Fibroblast of skin of scalp (primary cell): ENCODE measurements around the gene SGK2. TPM values are rescaled to one million over a fixed set of nuclear protein-coding genes. Genes with fewer than 3 reads are reported as not detected.

Experiments used
- DNase-seq: peaks from one replicate; pipeline ENCODE4 v3.0.0-alpha.2; 2013
- polyA plus RNA-seq, 2 experiments: library from polyadenylated mRNA; unstranded; fragments of 120-200 nt; gene quantifications; one replicate each; pipeline ENCODE4 v1.2.1, GENCODE V29; 2013; ENCODE audit not compliant: insufficient read length in 2 of 2

Gene SGK2
- 0.14 TPM for polyA plus RNA-seq (2013, experiment 1 of 2; ENCODE audit: insufficient read length)
- polyA plus RNA-seq (2013, experiment 2 of 2; ENCODE audit: insufficient read length) = 0.47 TPM

DNA sequence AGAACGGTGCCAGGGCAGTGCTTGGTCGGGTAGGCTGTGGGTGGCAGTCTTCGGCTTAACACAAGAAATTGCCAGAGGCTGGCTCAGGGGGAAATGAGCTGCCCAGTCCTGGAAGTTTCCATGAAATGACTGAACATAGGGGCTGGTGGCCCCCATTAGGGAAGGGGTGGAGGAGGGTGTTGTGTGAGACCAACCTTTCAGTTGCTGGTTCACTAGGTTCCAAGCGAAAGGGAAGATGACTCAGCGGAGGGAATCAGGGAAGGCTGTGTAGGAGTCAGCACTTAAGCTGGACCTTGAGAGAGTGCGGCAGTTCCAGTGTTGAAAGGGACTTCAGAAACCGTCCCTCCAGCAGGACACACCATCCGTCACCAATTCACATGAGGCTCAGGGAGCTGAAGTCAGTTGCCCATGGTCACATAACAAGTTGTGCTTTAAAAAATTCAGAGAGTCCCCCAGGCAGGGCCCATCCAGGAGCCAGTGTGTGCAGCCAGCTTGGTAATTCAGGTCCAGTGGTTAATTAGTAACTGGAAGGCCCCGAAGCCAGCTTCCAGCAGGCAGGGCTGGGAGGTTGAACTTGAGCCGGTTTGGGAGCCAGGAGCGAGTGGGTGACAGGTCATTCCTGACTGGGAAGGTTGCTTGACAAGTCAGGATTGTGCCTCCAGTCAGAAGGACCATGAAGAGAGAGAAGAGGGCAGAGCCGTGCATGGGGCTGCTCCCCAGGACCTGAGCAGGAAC, at the start of gene SGK2:
Gene SGK2, plus strand, starts transcription at position 616 of the 735 bp plus-strand sequence. CDS start 7,469 bp downstream, outside the sequence.
- DNase-seq = no peak

DNA sequence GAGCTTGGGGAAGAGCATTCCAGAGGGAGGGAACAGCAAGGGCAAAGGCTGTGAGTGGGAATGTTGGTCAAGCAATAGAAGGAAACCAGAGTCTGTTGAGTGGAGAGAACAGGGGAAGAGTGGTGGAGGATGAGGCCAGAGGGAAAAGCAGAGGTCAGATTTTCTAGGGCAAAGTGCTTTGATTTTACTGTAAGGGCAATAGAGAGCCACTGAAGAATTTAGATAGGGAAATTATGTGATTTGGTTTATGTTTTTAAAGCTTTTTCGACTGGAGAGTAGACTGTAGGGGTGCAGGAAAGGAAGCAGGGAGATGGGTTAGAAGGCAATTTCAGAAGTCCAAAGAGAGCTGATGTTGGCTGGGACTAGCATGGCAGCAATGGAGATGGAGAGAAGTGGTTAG, 46.9 kb upstream of the SGK2 start:
- DNase-seq = no peak

DNA sequence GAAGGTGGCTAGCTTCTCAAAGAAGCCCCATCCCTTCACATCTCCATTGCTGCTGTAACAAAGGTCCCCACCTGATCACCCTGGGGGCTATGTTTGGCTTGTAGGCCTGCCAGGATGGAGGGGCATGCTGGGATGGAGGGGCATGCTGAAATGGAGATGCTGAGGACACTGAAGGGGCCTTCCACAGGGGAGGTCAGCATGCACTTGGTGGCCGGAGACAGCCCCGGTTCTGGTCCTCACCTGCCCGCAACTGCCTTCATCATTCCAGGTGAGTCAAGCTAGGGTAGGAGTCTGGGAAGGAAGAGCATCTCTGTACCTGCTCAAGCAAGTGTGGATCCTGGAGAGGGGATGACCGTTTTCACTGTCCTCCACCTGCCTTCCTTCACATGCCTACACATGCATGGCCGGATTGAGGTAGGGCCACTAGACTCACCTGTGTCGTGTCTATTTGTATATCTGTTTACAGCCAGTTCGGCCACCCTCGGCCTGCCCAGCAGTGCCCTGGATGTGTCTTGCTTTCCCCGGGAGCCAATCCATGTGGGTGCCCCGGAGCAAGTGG, 45.4 kb upstream of the SGK2 start:
- no peak for DNase-seq

DNA sequence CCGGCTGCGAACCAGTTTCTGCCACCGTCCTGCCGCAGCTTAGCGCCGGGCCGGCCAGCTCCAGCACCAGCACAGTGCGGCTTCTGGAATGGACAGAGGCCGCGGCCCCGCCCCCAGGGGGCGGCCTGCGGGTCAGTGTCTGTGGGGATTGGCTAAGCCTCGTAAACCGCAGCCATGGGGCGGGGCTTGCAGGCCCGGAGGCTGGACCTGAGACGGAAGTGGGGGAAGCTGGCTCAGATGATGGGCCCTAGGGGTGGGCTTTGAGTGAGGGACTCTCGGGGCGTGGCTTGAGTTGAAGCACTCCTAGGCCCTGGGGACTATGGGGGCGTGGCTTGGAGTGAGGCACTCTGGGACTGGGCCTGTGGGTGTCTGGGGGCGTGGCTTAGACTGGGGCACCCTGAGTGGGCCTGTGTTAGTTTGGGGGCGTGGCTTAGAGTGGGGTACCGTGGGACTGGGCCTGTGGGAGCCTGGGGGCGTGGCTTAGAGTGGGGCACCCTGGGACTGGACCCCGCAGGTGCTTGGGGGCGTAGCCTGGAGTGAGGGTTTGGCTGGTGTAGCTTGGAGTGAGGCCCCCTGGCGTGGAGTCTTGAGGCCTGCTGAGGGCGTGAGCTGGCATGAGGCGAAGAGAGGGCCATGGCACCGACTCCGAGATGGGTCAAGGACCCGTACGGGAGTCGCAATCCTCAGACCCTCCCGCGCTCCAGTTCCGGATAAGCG, 44.7 kb upstream of the SGK2 start:
- DNase-seq = peak; percentile 98

DNA sequence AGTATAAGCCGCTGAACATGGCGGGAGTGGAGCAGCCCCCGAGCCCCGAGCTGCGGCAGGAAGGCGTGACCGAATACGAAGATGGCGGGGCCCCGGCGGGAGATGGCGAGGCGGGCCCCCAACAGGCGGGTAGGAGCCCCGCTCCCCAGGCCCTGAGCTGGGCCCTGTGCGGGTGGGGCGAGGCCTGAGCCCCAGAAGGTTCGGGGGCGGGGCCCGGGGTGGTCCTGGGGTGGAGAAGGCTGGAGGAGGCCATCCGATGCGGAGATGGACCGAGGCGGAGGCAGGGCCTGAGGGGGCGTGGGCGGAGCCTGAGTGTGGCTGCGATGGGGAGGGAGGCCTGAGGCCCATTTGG, 44.2 kb upstream of the SGK2 start:
- peak; percentile 11 for DNase-seq

DNA sequence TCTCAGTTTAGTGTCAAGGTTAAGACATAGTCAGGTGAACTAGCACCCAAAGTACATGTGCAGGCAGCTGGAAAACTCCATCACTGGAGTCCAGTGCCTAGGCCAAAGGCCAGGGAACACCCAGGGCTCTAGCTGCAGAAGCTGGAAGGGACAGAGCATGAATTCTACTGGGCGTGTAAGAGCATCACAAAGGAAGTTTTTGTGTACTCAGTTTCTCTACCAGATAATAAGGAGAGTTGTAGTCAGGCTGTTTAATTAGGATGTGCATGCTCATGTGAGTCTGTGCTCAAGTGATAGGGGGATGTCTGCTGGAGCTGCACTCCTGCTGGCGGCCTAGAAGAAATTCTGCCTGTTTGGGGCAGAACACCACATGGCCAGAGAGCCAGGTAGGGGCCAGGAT, 43.2 kb upstream of the SGK2 start:
- no peak for DNase-seq

DNA sequence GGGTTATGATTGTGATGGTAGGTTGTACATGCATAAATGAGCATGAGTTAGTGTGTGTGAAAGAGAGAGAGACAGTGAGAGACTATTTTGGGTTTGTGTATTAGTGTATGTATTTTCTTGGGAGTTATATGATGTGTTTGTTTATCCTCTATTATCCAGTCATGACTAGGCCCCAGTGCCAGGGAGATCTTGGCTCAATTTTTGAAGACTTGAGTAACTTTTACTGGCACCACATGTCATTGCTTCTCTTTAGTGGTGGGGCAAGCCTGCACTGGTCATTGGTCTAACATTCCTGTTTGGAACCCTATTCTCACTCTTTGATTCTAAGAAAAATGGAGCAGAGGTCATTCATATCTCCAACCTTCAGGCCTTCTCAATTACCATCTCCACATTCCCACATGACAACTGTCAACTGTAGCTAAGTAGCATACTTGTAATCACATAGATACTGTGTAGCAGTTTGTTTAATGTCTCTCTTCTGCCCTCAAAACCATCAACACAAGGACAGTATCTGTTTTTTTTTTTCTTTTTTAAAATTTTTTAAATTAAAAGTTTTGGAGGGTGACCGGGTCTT, 42.5 kb upstream of the SGK2 start:
- no peak for DNase-seq

DNA sequence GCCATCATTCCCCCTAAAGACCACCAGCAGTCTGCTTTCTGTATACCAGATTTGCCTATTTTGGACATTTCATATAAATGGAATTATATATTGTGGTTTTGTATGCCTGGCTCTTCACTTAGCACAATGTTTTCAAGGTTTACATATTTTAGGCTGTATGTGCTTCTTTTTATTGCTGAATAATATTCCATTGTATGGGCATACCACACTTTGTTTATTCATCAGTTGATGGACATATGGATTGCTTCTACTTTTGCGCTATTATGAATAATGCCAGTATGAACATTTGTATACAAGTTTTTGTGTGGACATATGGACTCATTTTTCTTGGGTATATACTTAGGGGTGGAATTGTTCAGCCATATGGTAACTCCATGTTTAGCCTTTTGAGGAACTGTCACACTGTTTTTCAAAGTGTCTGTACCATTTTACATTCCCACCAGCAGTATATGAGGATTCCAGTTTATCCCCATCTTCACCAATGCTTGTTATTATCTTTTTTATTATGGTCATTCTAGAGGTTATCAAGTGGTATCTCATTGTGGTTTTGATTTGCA, 38.7 kb upstream of the SGK2 start:
- DNase-seq = no peak

DNA sequence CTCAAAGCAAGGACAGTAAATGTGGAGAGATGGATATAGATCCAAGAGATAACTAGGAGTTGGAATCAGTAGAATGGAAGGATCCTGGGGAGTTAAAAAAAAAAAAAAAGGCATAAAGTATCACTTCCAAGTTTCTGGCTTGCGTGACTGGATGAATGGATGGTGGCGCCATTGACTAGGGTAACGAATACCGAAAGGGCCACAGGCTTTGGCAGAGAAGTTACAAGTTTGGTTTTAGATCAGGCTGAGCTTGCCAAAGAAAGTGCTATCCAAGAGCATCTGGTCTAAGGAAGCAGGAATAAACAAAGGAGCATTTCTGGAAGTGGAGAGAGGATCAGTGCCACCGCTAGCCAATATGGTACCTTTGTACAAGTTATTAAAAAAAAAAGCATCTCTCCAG, 33.8 kb upstream of the SGK2 start:
- no peak for DNase-seq

DNA sequence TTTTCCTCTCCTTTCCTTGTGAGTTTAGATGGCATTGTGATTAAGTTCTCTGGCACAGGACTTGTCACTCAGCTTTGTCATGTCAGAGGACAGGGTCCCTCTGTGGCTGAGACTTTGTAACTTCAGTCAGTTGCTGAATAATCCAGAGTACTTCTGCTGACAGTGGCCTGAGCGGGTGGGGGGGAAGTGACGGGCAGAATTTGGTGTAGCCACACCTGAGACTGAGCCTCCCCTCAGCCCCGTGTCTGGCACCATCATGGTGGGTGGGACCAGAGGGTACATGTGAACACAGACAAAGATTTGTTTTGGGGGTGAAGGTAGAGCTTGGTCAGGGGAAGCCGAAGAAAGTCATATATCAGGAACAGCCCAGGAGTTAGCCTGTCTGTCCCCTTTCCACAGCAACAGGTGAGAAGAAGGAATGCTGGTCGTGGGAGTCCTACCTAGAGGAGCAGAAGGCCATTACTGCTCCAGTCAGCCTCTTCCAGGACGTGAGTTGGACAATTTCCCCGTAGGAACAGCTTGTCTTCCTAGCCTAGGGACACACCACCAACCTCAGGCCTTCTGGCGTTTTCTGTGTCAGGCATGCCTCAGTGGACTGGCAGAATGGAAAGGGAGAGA, 30.5 kb upstream of the SGK2 start:
- no peak for DNase-seq

DNA sequence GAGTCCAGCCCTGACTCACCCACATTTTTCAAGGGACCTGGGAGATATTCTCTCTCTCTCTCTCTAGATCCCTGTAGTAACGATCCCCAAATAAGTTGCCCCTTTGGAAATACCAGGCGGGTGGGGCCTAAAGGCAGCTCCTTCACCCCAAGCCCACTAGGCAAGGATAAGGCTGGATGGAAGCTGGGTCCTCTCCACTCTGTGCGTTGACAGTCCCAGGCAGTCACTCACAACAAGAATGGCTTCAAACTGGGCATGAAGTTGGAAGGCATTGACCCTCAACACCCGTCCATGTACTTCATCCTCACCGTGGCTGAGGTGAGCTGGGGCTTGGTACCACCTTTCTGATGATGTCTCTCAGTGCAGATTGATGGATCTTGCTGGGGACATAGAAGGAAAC, 29.8 kb upstream of the SGK2 start:
- no peak for DNase-seq

DNA sequence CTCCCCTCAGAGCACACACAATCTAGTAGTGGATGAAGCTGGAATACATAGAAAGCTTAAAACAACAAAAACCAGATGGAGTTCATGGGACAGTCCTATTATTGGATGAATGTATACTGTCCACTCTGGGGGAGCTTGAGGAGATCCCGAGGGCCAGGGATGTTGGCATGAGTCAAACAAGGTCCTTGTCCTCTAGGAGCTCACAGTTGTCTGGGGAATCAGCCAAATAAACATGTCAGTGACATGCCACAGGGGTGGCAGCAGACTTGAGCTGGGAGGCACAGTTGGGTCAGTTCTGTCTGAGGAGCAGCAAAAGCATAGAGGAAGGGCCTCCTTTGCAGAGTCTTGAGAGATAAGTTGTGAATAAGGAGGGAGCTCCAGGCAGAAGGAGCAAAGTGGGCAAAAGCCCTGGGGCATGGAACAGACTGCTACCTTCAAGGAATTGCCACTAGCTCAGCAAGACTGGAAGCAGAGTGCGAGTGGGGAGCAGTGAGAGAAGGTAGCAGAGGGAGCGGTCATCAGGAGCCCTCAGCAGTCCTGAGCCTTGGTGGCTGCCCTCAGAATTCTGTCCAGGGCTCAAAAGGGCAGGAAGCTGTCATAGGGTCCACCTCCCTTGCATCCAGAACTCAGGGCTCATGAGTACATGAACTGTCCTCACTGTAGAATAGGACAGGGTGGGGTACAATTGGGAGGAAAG, 29.2 kb upstream of the SGK2 start:
- no peak for DNase-seq

DNA sequence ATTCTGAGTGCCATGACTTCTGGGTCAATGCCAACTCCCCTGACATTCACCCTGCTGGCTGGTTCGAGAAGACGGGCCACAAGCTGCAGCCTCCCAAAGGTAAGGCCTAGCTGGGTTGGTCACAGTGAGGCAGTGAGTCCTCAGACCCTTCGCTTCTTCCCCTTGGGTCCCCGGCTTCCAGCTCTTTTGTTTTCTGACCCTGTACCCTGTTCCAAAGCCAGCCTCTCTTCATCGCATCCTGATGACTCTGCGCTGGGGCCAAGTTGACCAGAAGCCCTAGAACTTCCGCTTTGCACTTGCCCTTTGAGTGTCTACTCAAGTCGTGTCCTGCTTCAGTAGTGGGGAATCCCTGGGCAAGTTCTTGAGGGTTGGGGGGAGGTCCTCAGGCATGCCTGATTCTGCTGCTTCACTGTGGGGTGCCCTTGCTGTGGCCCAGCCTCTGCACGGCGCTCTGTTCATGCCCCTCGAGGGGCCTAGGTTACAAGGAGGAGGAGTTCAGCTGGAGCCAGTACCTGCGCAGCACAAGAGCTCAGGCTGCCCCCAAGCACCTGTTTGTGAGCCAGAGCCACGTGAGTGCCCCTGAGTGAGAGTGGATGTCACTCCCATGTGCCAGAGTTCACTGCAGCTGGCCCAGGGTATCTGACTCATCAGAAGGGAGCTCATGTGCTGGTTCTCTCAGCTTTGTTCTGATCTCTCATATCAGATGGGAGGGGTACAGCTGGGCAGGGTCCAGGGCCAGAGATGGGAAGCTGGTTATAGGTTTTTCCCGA, 28.3 kb upstream of the SGK2 start:
- no peak for DNase-seq

DNA sequence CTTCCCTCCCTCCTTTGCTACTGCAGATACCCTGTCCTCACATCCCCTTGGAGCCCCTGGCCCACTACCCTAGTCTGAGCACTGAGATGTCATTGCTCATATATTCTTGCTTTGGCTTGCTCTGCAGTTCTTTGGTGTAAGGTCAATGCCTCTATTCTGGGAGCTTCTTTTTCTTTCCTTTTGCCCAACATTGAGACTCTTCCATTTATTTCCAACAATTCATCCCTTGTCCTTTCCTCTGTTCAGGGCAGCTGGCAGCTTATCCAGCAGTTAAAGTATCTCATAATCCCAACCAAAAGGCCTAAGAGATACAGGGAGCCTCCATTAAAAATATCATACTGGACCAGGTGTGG, 27.8 kb upstream of the SGK2 start:
- no peak for DNase-seq

DNA sequence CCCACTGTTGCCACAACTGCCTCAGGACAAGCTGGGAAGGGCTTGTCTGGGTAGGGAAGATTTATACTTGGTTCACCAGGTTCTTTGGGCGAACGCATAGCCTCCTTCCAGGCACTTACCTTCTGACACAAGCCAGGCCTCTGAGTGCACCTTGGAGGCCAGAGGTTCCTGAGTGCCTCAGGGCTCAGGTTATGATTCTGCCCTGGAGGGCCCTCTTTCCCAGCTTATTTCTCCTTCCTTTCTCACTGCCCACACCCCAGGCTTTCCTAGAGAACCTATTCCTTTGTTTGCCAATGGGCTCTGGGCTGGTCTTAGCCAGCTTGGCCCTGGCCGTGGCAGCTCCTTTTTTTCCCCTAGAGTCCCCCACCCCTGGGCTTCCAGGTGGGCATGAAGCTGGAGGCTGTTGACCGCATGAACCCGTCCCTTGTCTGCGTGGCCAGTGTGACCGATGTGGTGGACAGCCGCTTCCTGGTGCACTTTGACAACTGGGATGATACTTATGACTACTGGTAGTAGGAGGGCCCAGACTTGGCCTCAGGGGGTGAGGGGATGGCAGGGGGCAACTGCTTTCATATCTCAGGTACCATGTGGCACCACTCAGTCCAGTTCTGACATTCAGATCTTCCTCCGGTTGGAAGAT, 26.3 kb upstream of the SGK2 start:
- no peak for DNase-seq

DNA sequence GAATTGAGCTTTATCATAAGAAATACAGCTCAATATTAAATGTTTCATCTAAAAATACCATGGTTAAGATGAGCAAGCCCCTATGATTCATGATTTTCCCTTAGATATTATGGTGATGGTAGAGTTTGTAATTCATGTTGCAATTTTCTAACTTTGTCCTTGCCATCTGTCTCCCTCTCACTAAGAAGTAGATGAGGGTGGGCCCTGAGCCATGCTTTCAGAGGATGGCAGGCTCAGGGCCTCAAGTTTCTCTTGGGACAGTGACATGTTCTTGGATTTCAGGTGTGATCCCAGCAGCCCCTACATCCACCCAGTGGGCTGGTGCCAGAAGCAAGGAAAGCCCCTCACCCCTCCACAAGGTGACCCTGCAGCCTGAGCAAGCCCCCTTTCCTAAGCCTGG, 25.8 kb upstream of the SGK2 start:
- peak; percentile 18 for DNase-seq

DNA sequence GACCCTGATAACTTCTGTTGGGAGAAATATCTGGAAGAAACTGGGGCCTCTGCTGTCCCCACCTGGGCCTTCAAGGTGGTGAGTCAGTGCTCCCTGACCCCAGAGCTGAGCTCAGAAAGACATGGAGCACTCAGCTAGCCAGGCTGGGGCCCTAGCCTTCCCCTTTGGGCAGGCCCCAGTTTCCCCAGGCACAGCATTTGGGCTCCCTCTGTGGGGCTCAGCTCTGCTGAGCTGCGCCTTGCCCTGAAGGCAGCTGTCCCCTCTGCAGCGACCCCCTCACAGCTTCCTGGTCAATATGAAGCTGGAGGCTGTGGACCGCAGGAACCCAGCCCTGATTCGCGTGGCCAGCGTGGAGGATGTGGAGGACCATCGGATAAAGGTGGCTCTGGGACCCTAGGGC, 24.8 kb upstream of the SGK2 start:
- no peak for DNase-seq

DNA sequence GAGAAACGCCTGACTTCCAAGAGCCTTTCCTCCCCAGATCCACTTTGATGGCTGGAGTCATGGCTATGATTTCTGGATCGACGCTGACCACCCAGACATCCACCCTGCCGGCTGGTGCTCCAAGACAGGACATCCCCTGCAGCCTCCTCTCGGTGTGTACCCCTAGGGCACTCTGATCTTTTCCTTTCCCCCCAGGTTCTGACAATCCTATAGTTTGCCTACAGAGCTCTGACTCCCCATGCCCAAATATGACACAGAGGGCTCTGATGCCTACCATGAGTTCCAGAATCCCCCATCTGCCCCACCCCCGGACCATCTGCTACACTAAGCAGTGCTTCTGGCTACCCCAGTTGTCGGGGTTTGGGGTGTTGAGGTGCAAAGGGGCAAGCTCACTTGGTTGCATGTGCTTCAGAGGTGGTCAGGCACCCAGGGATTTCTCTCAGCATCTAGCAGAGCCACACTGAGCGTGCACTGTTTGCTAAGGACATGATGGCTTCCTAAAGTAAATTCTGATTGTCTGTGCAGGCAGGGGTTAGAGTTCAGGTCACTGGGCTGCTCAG, 24.0 kb upstream of the SGK2 start:
- DNase-seq = no peak

DNA sequence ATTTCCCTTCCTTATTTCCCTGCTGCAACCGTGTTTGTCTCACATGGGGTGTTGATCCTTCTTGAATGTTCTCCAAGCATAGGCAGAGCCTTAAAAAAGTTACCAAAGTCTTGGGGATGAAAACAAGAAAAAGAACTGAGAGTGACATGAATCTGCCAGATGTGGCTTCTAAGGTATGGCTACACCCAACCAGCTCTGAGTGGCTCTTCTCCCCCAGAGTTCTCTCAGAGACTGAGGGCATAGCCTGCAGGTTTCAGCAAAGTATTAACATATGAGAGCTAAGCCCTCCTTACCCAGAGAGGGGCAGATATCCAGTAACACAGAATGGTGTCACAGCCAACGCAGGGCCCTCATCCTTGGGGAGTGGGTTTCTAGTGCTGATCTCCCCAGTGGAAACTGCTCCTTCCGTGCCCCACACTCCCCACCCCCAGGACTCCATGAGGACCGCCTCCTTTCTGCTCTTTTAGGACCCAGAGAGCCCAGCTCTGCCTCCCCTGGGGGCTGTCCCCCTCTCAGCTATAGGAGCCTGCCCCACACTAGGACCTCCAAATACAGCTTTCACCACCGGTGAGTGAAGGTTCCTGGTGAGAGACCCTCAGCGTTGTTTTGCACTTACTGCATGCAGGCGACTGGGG, 23.3 kb upstream of the SGK2 start:
- no peak for DNase-seq
